HG03135 (cell line): ENCODE results near the gene PIAS1.
"Not testable (repeated sequence)": the region's sequence is repeated elsewhere in the genome, so short reads cannot be mapped to it uniquely, and the experiment has no call there.

Experiments used
- ATAC-seq: cut with Tn5 transposase; IDR thresholded peaks from one replicate; pipeline ENCODE4 v1.9.1; 2021; ENCODE audit warnings: mild to moderate bottlenecking, moderate library complexity; ENCODE audit not compliant: unreplicated experiment

The PIAS1 gene

GRCh38 chr15:68201153-68201878 lies 147.2 kb downstream of the PIAS1 start:
- ATAC-seq = no peak

DNA sequence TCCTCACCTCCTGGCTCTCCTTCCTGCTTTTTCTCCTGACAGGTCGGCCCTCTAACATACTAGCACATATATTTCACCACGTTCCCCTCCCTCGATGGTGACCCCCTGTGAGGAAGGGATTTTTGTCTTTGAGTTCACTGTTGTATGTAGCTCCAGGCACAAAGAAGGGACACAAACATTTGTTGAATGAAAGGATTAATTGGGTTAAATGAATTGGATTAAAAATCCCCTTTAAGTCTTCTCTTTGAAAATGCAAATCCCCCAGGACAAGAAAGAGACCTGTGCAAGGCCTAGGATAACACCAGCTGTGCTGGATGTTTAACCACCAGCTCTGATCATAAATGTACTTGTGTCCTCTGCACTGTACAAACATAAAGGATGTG lies 147.8 kb downstream of the PIAS1 start:
- no peak for ATAC-seq

DNA sequence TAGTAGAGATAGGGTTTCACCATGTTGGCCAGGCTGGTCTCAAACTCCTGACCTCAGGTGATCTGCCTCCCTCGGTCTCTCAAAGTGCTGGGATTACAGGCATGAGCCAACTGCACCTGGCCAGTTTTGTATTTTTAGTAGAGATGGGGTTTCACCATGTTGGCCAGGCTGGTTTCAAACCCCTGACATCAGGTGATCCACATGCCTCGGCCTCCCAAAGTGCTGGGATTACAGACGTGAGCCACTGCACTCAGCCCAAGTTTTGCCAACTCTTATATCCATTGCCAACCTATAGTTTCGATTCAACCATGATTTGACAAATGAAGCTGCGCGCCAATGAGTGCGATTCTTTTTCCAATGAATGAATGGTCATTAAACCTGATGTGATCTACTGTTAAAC lies 148.9 kb downstream of the PIAS1 start:
- not testable (repeated sequence) for ATAC-seq

DNA sequence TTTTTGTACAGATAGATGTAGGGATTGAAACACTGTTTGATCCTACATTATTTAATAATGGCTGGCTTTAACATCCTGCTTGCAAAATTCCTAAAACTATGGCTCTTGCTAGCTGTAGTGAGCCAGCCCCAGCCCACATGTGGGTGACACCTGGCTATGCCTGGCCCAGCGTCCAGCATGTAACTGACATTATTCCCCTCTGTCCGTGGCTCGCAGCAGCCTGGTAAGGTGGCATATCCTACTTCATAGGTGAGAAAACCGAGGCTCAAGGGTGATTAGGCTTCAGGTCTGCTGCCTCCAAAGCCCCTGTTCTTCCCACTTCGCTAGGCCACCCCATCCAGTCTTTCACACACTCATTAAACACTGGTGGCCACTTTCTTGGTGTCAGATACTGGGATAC lies 149.4 kb downstream of the PIAS1 start:
- ATAC-seq = no peak

- no peak for ATAC-seq
Measured at GRCh38 chr15:68203956-68204355, 149.8 kb downstream of the PIAS1 start.

GRCh38 chr15:68204361-68204760 lies 150.2 kb downstream of the PIAS1 start:
- ATAC-seq = no peak

GRCh38 chr15:68204776-68205557 lies 150.9 kb downstream of the PIAS1 start, which contains the start of gene CALML4:
Gene CALML4, minus strand, starts transcription at chr15:68205332. Its CDS starts 85 bp downstream, at chr15:68205247.
- no peak for ATAC-seq

DNA sequence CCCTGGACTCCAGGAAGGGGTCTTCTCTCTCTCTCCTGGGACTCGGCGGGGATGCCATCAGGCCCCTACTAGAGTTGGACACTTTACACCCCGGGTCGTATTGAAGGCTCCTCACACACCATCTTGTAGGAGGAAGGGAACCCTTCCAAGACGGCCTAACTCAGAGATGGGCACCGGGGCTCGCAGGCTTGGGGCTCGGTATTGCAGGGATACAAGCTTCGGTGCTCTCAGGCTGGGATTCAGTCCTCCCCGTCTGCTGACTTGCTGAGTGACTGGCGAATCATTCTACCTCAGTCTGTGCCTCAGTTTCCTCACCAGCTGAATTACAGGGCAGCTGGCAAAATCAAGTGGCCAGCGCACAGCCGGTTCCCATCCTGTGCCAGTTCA lies 151.4 kb downstream of the PIAS1 start:
- ATAC-seq = no peak

DNA sequence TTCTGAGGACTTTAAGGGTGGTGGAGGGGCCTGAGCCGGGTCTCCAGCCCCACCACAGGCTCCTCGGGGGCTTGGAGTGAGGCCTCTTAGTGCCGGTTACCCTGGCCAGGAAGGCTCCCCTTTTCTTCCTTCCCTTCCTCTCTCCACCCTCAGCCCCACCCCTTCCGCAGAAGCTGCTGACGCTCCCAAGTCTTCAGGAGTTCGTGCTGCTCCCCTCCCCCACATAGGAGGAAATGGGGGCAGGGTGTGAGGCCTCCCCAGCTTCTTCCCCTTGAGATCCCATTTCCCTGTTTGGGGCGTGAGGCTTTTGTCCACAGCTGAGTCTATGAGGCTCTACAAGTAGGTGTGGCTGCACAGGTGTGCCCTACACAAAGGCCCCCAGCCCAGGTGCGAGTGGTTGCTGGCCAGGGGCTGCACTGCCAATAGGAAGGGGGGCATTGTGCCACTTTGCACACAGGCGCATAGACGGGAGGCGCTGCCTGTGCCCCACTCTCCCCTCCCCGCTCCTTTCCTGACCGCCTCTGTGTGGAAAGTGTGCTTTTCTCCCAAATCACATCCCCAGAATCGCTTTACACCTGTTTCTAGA lies 151.9 kb downstream of the PIAS1 start:
- ATAC-seq = no peak

DNA sequence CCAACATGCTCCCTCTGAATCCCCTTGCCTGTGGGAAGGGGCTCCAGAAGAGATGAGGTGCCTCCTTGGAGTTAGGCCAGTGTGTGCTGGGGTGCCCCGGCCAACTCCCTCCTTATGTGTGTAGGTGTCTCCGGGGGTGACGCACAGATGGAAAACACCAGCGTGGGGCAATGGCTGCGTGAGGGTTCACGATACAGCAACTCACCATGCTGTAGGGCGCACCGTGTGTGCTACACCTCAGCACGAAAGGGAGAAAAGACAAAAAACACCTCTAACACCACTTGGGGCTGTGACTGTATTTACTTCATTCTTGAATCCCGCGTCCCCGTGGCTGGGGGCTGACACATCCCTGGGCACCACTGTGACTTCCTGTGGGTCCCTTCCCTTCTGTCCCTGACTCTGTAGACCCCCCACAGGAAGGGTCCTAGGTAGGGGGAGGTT lies 152.6 kb downstream of the PIAS1 start:
- no peak for ATAC-seq

DNA sequence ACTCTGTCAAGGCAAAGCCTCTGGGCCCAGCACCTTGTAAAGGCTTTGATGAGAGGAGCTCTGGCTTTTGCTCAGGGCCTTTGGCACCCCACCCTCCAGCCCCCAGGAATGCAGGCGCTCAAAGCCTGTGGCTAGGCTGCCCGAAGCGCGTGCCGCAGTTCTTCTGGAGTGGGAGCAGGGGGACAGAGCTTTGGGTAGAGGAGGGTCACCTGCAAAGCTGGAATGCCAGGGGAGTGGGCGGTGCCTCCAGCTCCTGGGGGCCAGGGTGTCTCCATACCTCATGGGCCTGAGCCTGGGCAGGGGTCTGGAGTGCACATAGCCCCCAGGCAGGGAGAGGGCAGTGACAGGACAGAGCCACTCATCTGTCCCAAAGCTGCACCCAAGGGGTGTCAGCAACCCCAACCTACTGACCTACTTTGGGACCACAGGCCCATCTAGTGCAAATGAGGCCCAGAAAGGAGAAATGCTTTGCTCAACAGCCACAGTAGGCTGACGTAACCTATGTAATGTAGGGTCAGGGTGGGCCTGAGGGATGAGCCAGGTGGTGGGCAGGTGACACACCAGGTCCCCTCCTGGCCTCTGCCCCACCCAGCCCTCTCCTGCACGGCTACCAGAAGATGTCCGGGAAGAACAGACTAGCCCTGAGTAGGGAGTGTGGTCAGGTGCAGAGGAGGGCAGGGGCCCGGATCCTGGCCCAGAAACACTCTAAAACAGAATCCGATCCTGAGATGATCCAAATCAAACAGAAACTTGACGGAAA lies 153.2 kb downstream of the PIAS1 start:
- no peak for ATAC-seq

- ATAC-seq = no peak
Measured at GRCh38 chr15:68208136-68208535, 154.0 kb downstream of the PIAS1 start.

- no peak for ATAC-seq
Measured at GRCh38 chr15:68208636-68209240, 154.6 kb downstream of the PIAS1 start.

GRCh38 chr15:68209272-68209671 lies 155.2 kb downstream of the PIAS1 start:
- ATAC-seq = no peak

- no peak for ATAC-seq
Measured at GRCh38 chr15:68209735-68210408, 155.8 kb downstream of the PIAS1 start.

DNA sequence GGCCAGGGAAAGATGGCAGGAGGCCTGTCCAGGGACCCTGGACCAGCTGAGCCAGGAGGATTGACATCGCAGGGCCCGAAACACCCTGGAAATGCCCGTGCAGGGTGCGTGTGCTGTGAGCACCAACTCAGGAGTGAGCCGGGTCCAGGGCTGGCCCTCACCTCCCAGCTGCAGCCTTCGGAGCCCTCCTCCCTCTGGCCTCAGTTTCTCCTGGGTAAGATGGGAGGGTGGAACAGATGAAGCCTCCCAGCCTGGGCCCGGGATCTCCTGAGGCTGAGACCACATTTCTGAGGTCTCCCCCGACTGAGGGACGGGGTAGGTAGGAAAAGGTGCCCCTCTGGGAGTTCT lies 156.3 kb downstream of the PIAS1 start:
- ATAC-seq = no peak

DNA sequence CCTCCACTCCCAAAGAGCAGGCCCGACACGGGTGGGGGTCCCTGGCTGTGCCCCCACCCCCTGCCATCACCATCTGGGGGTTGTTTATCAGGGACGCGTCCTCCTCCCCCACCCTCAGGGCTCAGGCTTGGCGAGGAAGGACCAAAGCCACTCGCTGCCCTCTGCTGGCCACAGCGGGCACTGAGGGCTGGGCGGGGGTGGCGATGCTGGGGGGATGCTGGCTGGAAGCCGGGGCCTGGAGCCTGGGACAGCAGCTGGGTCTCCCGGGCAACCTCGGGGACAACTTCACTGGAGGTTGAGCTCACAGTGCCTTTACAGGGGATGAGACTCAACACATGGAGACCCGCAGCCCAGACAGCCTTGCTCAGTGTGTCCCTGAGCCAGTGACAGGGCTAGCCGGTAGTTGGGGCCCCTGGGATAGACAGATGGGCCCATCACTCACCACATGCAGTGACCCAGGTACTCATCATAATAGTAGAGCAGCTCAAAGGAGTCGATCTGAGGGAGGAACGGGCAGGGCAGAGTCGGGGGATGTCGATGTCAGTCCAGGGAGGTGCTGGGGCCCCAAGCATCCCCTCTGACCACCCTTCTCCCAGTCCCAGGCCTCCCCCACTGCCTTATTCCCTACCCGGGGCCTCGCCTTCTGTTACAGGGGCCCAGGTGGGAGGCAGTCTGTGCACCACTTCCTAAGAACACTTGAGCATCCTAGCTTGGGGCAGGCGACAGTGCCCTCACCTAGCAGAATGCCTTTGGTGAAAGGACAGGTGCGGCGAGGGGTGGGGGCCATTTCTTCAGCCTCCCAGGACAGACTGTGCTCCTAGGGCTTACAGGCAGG lies 156.9 kb downstream of the PIAS1 start:
- ATAC-seq = no peak

DNA sequence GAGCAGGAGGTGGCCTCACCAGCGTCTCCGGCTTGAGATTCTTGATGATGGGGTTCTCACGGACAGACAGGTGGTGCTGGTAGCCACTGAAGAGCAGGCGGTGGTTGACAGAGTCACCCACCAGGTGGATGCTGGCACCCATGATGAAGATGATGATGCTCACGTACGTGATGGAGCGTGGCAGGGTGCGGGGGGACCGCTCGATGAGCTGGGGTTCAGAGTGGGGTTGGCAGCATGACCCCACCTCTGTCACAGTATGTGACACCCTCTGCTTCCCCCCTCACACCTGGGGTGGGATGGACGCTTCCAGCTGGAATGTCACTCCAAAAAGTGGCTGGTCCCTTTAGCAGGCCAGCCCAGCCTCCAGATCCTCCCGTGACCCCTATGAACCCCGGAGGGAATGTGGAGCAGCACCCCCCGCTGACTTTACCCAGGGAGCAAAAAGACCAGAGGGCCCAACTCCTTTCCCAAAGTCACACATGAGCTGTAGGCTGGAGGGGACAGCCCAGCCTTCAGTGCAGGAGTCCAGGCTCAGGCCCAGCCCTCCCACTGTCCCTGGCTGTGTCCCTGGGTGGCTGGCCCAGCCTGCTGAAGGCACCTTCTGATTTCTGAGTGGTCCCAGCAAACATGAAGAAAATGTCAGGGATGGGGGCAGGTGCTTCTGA lies 157.7 kb downstream of the PIAS1 start:
- no peak for ATAC-seq

DNA sequence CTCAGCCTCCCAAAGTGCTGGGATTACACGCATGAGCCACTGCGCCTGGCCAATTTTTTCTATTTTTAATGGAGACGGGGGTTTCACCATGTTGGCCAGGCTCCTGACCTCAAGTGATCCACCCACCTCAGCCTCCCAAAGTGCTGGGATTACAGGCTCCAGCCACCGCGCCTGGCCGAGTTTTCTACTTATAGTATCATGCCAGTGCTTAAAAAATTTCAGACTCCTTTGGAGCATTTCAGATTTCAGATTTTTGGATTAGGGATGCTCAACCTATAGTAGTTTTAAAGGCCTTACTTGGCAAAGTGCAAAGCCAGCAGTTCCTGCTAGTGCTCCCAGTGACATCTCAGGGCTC lies 159.4 kb downstream of the PIAS1 start:
- ATAC-seq = not testable (repeated sequence)
